Psoas muscle (tissue), 8 donors: ENCODE measurements around the gene PIRT. TPM values are rescaled to one million over a fixed set of nuclear protein-coding genes. Genes with fewer than 3 reads are reported as not detected.
"Not testable (repeated sequence)": the region's sequence is repeated elsewhere in the genome, so short reads cannot be mapped to it uniquely, and the experiment has no call there.

Experiments used
- ATAC-seq, 4 donors: fragments of 200-7000 bp; cut with Tn5 transposase; one replicate each; pipeline ENCODE4 v1.9.1; 2020; ENCODE audit warnings: moderate library complexity in 3 of 4, mild to moderate bottlenecking in 2 of 4
- DNase-seq, 2 donors: peaks; one replicate each; pipeline ENCODE4 v3.0.0-alpha.2; 2020
- H3K27ac ChIP-seq: fragments of 200-600 bp; one replicate; pipeline ENCODE4 v1.8.0; 2022
- H3K27me3 ChIP-seq, 3 donors: fragments of 200-600 bp in 1 of 3; one replicate each; pipeline versions ENCODE4 v1.6.1 to v1.8.0; 2013 to 2022; ENCODE audit warnings: low read length in 2 of 3, mild to moderate bottlenecking in 2 of 3, moderate library complexity in 1 of 3; ENCODE audit not compliant: insufficient read depth in 3 of 3
- H3K36me3 ChIP-seq, 2 donors: fragments of 200-600 bp in 1 of 2; one replicate each; pipeline versions ENCODE4 v1.6.1 to v1.8.0; 2013 to 2022; ENCODE audit warnings: low read depth in 1 of 2, mild to moderate bottlenecking in 1 of 2, moderate library complexity in 1 of 2; ENCODE audit not compliant: insufficient read depth in 1 of 2
- H3K4me1 ChIP-seq: fragments of 200-600 bp; one replicate; pipeline ENCODE4 v1.8.0; 2022
- H3K4me3 ChIP-seq: fragments of 200-600 bp; one replicate; pipeline ENCODE4 v1.8.0; 2022; ENCODE audit warnings: mild to moderate bottlenecking
- H3K9me3 ChIP-seq: fragments of 200-600 bp; one replicate; pipeline ENCODE4 v1.8.0; 2022
- CTCF ChIP-seq: fragments of 200-600 bp; IDR thresholded peaks from one replicate; pipeline ENCODE4 v1.8.0; 2022; ENCODE audit warnings: antibody characterized with exemption
- WGBS, 3 donors: extraction: QIAGEN DNeasy Blood & Tissue Kit; methylation state at CpG; one replicate each; pipeline versions ENCODE4 v1.1.6 to v1.1.7; 2013; 5-methylcytosine and 5-hydroxymethylcytosine counted together
- intact Hi-C, 2 donors: fragments of 100-400 bp; cut with DNase I; formaldehyde crosslinking; loops; one replicate each; pipeline versions ENCODE4 v1.11.0 to v1.14.2; 2022
- polyA plus RNA-seq, 3 donors: library from polyadenylated mRNA; stranded (reverse); fragments of 200-250 nt; gene quantifications; one replicate each; pipeline ENCODE4 v1.2.3, GENCODE V29; 2013
- total RNA-seq, 4 donors: library from RNA; stranded (reverse); fragmentation: NEBNext Ultra II Directional in 2 of 4; extraction: Animal tissue kit (Norgen Biotek cat#: 25700) in 2 of 4; gene quantifications; one replicate each; pipeline versions ENCODE4 v1.2.1 to v1.2.4, GENCODE V29; 2021 to 2023
- donor health status: healthy with polysubstance abuse.
- donor health status: DM: no; HTN: no; CAD: no; lungs with moderate emphysema.
- donor health status: Bipolar disorder and iron deficiency.
- donor health status: healthy.
- donor health status: DM: yes; HTN: yes; CAD: no.
- donor health status: DM: no; HTN: no; CAD: no.
- donor health status: DM: no; HTN: no; CAD: no.
- donor health status: DM: yes; HTN: yes; CAD: no.

Gene PIRT
- total and polyA plus RNA-seq, 7 donors, result 0.01 TPM; not detected in 6

DNA sequence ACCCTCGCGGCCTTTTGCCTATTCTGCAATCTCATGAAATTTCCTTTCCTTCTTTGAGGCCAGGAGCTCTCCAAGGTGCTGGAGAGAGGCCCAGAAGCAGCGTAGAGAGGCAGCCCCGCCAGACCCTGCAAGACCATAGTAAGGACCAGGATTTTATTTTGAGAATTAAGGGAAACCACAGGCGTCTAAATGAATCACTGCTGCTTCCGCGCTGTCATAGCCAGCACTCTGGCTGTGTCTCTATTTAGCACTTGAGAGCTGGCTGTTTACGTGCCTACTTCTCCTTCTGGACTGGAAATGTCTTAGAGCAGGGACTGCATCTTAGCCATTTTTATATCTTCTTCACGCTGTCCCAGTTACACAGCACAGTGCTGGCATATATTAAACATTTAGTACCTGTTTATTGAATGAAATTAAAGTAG, 37.6 kb upstream of the PIRT start:
- DNase-seq (no peak), ATAC-seq (no peak)
- no peak for TF ChIP-seq CTCF
- 21 to 24% (median 22%) methylated on average over 9 of the region's 9 CpGs for WGBS, 3 donors
- intact Hi-C loops, result loop anchor here (5.0 kb wide), 2 partner anchors 267 to 1112 kb away; no protein-coding TSS in a partner anchor
- H3K4me3 ChIP-seq, result no peak overlapping the region
- H3K4me1 ChIP-seq, result no peaks in the 10 kb centered on the region
- H3K9me3 ChIP-seq, result no peaks in the 10 kb centered on the region
- no peaks in the 10 kb centered on the region for H3K36me3 ChIP-seq
- peaks cover 0 to 10% (median 0%) of the 10 kb centered on the region in 3 donors for H3K27me3 ChIP-seq
- H3K27ac ChIP-seq, result no peak overlapping the region

DNA sequence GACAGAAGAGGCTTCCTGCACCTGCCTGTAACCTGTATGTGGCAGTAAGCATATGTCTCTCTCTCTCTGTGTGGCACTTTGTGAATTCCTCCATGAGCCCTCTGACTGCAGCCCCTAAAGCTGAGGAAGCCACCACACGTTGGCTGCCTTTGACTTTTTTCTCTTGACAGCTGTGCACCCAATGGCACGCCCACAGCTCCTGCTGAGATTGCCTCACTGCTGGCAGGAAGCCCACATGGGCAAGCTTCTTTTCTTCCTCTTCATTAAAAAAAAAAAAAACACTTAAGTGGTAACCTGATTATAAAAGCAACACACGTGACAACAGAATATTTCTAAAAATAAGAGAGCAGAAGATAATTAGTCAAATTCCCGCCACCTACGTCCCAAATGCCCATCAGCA, 34.0 kb upstream of the PIRT start:
- no peaks in the 10 kb centered on the region for H3K9me3 ChIP-seq
- no peaks in the 10 kb centered on the region for H3K36me3 ChIP-seq
- no peak for TF ChIP-seq CTCF
- peaks cover 0 to 4% (median 0%) of the 10 kb centered on the region in 3 donors for H3K27me3 ChIP-seq
- ATAC-seq (no peak), DNase-seq (no peak)
- no peak overlapping the region for H3K4me3 ChIP-seq
- intact Hi-C loops, result no loop called here
- WGBS, 3 donors, result 34 to 41% (median 36%) methylated on average over 5 of the region's 5 CpGs
- H3K4me1 ChIP-seq, result no peaks in the 10 kb centered on the region
- H3K27ac ChIP-seq, result no peak overlapping the region

DNA sequence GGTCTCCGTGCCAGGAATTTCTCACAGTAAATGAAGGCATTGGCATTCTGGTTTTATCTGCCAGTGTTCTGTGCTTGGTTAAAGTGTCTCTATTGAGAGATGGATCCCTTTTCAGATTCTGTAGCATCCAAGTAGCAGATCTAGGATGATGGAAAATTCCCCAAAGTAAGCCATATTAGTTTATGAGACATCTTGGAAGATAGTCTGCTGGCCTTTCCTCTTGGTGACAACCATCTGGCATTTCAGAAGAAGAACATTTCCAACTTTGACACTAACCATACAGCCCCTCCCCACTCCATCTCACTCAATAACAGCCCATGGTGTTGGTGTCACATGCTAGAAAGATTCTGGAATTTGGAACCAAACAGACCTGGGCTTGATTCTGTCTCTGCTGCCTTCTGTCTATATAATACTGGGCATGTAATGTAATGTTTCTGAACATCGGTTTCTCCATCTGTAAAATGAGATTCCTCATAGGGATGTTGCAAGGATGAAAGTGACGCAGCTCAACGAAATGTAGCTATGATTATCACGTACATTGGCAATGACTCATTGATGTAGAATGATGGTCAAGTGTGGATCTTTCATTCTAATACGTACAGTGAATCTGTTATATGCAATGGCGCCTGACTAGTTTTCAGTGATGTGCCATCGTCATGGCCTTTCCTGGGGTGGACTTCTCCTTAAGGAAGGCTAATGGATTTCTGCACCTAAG, 32.6 kb upstream of the PIRT start:
- peaks cover 0 to 4% (median 0%) of the 10 kb centered on the region in 3 donors for H3K27me3 ChIP-seq
- WGBS, 3 donors, result 86 to 88% (median 88%) methylated on average over 8 of the region's 8 CpGs
- no peak for ATAC-seq
- no peaks in the 10 kb centered on the region for H3K9me3 ChIP-seq
- DNase-seq, result no peak
- no peaks in the 10 kb centered on the region for H3K36me3 ChIP-seq
- no peak for TF ChIP-seq CTCF
- no peak overlapping the region for H3K27ac ChIP-seq
- no peaks in the 10 kb centered on the region for H3K4me1 ChIP-seq
- no peak overlapping the region for H3K4me3 ChIP-seq
- intact Hi-C loops, result no loop called here

DNA sequence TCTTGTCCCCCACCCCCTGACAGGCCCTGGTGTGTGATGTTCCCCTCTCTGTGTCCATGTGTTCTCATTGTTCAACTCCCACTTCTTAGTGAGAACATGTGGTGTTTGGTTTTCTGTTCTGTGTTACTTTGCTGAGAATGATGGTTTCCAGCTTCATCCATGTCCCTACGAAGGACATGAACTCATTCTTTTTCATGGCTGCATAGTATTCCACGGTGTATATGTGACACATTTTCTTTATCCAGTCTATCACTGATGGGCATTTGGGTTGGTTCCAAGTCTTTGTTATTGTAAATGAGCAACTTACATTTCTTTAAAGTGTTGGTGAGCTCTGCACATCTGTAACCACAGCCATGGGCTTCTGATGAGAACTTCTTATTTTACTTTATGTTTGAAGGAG, 30.9 kb upstream of the PIRT start:
- H3K27me3 ChIP-seq, DNase-seq, ATAC-seq, intact Hi-C loops, H3K4me3 ChIP-seq, H3K4me1 ChIP-seq, H3K9me3 ChIP-seq, H3K27ac ChIP-seq, H3K36me3 ChIP-seq: not testable (repeated sequence)
- WGBS, 3 donors, result 83 to 90% (median 84%) methylated on average over 2 of the region's 2 CpGs

- H3K27ac ChIP-seq, result no peak overlapping the region
- no peaks in the 10 kb centered on the region for H3K9me3 ChIP-seq
- no peaks in the 10 kb centered on the region for H3K4me1 ChIP-seq
- H3K27me3 ChIP-seq, result no peaks in the 10 kb centered on the region
- no peaks in the 10 kb centered on the region for H3K36me3 ChIP-seq
- DNase-seq (no peak), ATAC-seq (no peak)
- no peak for TF ChIP-seq CTCF
- intact Hi-C loops, result no loop called here
- WGBS, 3 donors, result 84 to 88% (median 86%) methylated on average over 3 of the region's 3 CpGs
- H3K4me3 ChIP-seq, result no peak overlapping the region
Measured at GRCh38 chr17:10859051-10859450, 21.2 kb upstream of the PIRT start.
